CD8-positive, alpha-beta memory T cell (primary cell): Measurements from ENCODE around the gene UBE2Q2. TPM values are rescaled to one million over a fixed set of nuclear protein-coding genes. Genes with fewer than 3 reads are reported as not detected.

Experiments
- CTCF ChIA-PET: fragments of 350-600 bp; sonication (Branson Sonifier 250); formaldehyde crosslinking; loops from one replicate; lab custom pipeline; 2021; ENCODE audit warnings: antibody characterized with exemption; lab: Charles Lee
- POLR2A ChIA-PET: fragments of 350-600 bp; sonication (Branson Sonifier 250); formaldehyde crosslinking; loops from one replicate; lab custom pipeline; 2021; ENCODE audit warnings: antibody characterized with exemption; lab: Charles Lee
- DNase-seq, 5 donors: peaks; one replicate each; pipeline versions ENCODE4 v3.0.0 to v3.0.0-alpha.2; 2020 to 2022; ENCODE audit warnings: mixed read lengths in 1 of 5
- H3K27ac ChIP-seq: one replicate; pipeline ENCODE4 v1.7.0; 2013; ENCODE audit warnings: low read depth, mild to moderate bottlenecking, low read length, moderate library complexity
- H3K27me3 ChIP-seq: 2 replicates; pipeline ENCODE4 v1.7.0; 2013; ENCODE audit warnings: low read length, mild to moderate bottlenecking; ENCODE audit not compliant: insufficient read depth, poor library complexity, severe bottlenecking
- H3K36me3 ChIP-seq: 2 replicates; pipeline ENCODE4 v1.7.0; 2013; ENCODE audit warnings: mild to moderate bottlenecking, low read length, moderate library complexity; ENCODE audit not compliant: insufficient read depth
- H3K4me1 ChIP-seq: 2 replicates; pipeline ENCODE4 v1.7.0; 2013; ENCODE audit warnings: mild to moderate bottlenecking, low read length, moderate library complexity; ENCODE audit not compliant: insufficient read depth
- H3K4me3 ChIP-seq: 2 replicates; pipeline ENCODE4 v1.7.0; 2013; ENCODE audit warnings: mild to moderate bottlenecking, low read length
- H3K9me3 ChIP-seq: 2 replicates; pipeline ENCODE4 v1.7.0; 2013; ENCODE audit warnings: mild to moderate bottlenecking, low read length
- H3K27ac Mint-ChIP-seq, 8 donors: one replicate each; pipeline ENCODE4 v1.8.0; 2020 to 2021; ENCODE audit warnings: mixed read lengths in 8 of 8, mild to moderate bottlenecking in 6 of 8, inconsistent platforms in 3 of 8, moderate library complexity in 3 of 8
- H3K27me3 Mint-ChIP-seq, 2 donors: one replicate each; pipeline ENCODE4 v1.8.0; 2020 to 2021; ENCODE audit warnings: mixed read lengths in 2 of 2, mild to moderate bottlenecking in 1 of 2, moderate library complexity in 1 of 2
- H3K36me3 Mint-ChIP-seq, 3 donors: one replicate each; pipeline ENCODE4 v1.8.0; 2020 to 2021; ENCODE audit warnings: mixed read lengths in 3 of 3, inconsistent platforms in 1 of 3, mild to moderate bottlenecking in 1 of 3
- H3K4me1 Mint-ChIP-seq, 3 donors: one replicate each; pipeline ENCODE4 v1.8.0; 2020 to 2021; ENCODE audit warnings: mixed read lengths in 3 of 3, inconsistent platforms in 1 of 3, mild to moderate bottlenecking in 1 of 3
- H3K4me3 Mint-ChIP-seq, 7 donors: one replicate each; pipeline ENCODE4 v1.8.0; 2020 to 2021; ENCODE audit warnings: mixed read lengths in 7 of 7, mild to moderate bottlenecking in 6 of 7, moderate library complexity in 4 of 7, inconsistent platforms in 2 of 7
- H3K9me3 Mint-ChIP-seq, 5 donors: one replicate each; pipeline ENCODE4 v1.8.0; 2020 to 2022; ENCODE audit warnings: mixed read lengths in 5 of 5, mild to moderate bottlenecking in 3 of 5, moderate library complexity in 2 of 5, inconsistent platforms in 1 of 5
- polyA plus RNA-seq: library from polyadenylated mRNA; unstranded; fragments of 300-500 nt; fragmentation: Illumina TruSeq; gene quantifications from one replicate; pipeline ENCODE4 v1.2.3, GENCODE V29; 2021
- total RNA-seq, 2 experiments: library from RNA; stranded (reverse); gene quantifications; one replicate each; pipeline ENCODE4 v1.2.3, GENCODE V29; 2021

UBE2Q2 gene
- total and polyA plus RNA-seq, 3 experiments from 2014 or later = 17.5 to 38.3 (median 19.3) TPM

- Histone ChIP-seq H3K27me3 (no peaks in the 10 kb centered on the region), H3K36me3 (no peaks in the 10 kb centered on the region), H3K27ac (no peak overlapping the region), H3K4me3 (no peak overlapping the region), H3K9me3 (no peaks in the 10 kb centered on the region), H3K4me1 (peaks cover 7% of the 10 kb centered on the region)
- peaks cover 7 to 14% (median 11%) of the 10 kb centered on the region in 3 donors for H3K4me1 Mint-ChIP-seq
- CTCF ChIA-PET = no interaction called here
- H3K27me3 Mint-ChIP-seq = no peaks in the 10 kb centered on the region
- no peak overlapping the region for H3K27ac Mint-ChIP-seq
- peak overlapping the region in 4 of 7 donors; percentile 13 to 50 (median 17) for H3K4me3 Mint-ChIP-seq
- POLR2A ChIA-PET = no interaction called here
- no peaks in the 10 kb centered on the region for H3K36me3 Mint-ChIP-seq
- DNase-seq = no peak
- no peaks in the 10 kb centered on the region for H3K9me3 Mint-ChIP-seq
Measured at GRCh38 chr15:75817138-75817935, 25.9 kb upstream of the UBE2Q2 start.

- DNase-seq = no peak
- Histone ChIP-seq H3K9me3 (no peaks in the 10 kb centered on the region), H3K4me1 (peaks cover 7% of the 10 kb centered on the region), H3K27ac (no peak overlapping the region), H3K36me3 (no peaks in the 10 kb centered on the region), H3K4me3 (no peak overlapping the region), H3K27me3 (no peaks in the 10 kb centered on the region)
- no peaks in the 10 kb centered on the region for H3K36me3 Mint-ChIP-seq
- no peaks in the 10 kb centered on the region for H3K9me3 Mint-ChIP-seq
- no peak overlapping the region for H3K4me3 Mint-ChIP-seq
- CTCF ChIA-PET = interaction anchor here (1.1 to 2.8 kb wide), 2 partner anchors 10 kb away, joined by 3 to 7 read pairs; no protein-coding TSS in a partner anchor
- H3K27me3 Mint-ChIP-seq = peaks cover 0 to 3% of the 10 kb centered on the region in 2 donors
- H3K27ac Mint-ChIP-seq = no peak overlapping the region
- peaks cover 7 to 14% (median 11%) of the 10 kb centered on the region in 3 donors for H3K4me1 Mint-ChIP-seq
- POLR2A ChIA-PET = no interaction called here
Measured at GRCh38 chr15:75820206-75820605, 23.0 kb upstream of the UBE2Q2 start.

GRCh38 chr15:75821786-75822345, 21.4 kb upstream of the UBE2Q2 start:
- Histone ChIP-seq H3K27ac (no peak overlapping the region), H3K9me3 (no peaks in the 10 kb centered on the region), H3K36me3 (no peaks in the 10 kb centered on the region), H3K4me3 (no peak overlapping the region), H3K27me3 (no peaks in the 10 kb centered on the region), H3K4me1 (peaks cover 5% of the 10 kb centered on the region)
- DNase-seq = no peak
- H3K4me1 Mint-ChIP-seq = peaks cover 5 to 7% (median 7%) of the 10 kb centered on the region in 3 donors
- peaks cover 1 to 8% of the 10 kb centered on the region in 2 donors for H3K27me3 Mint-ChIP-seq
- POLR2A ChIA-PET = no interaction called here
- H3K9me3 Mint-ChIP-seq = no peaks in the 10 kb centered on the region
- H3K36me3 Mint-ChIP-seq = no peaks in the 10 kb centered on the region
- CTCF ChIA-PET = interaction anchor here (2.8 kb wide), 1 partner anchor 12 kb away, joined by 7 read pairs; no protein-coding TSS in a partner anchor
- no peak overlapping the region for H3K4me3 Mint-ChIP-seq
- peak overlapping the region in 1 of 8 donors; percentile 54 for H3K27ac Mint-ChIP-seq

- DNase-seq = no peak
- Mint-ChIP-seq H3K36me3 (no peaks in the 10 kb centered on the region), H3K27me3 (peaks cover 1 to 9% of the 10 kb centered on the region in 2 donors), H3K4me1 (no peaks in the 10 kb centered on the region), H3K9me3 (no peaks in the 10 kb centered on the region), H3K27ac (peak overlapping the region in 1 of 8 donors; percentile 59), H3K4me3 (no peak overlapping the region)
- no peaks in the 10 kb centered on the region for H3K36me3 ChIP-seq
- CTCF ChIA-PET = interaction anchor here (1.5 kb wide), 1 partner anchor 94 kb away, joined by 5 read pairs; no protein-coding TSS in a partner anchor
- no peaks in the 10 kb centered on the region for H3K27me3 ChIP-seq
- H3K4me3 ChIP-seq = no peak overlapping the region
- H3K4me1 ChIP-seq = no peaks in the 10 kb centered on the region
- H3K27ac ChIP-seq = no peak overlapping the region
- POLR2A ChIA-PET = no interaction called here
- H3K9me3 ChIP-seq = no peaks in the 10 kb centered on the region
Measured at GRCh38 chr15:75822685-75823278, 20.5 kb upstream of the UBE2Q2 start.

GRCh38 chr15:75823860-75824613, 19.2 kb upstream of the UBE2Q2 start:
- Mint-ChIP-seq H3K9me3 (no peaks in the 10 kb centered on the region), H3K4me1 (no peaks in the 10 kb centered on the region), H3K36me3 (no peaks in the 10 kb centered on the region), H3K27me3 (peaks cover 1 to 9% of the 10 kb centered on the region in 2 donors), H3K4me3 (no peak overlapping the region), H3K27ac (no peak overlapping the region)
- no peaks in the 10 kb centered on the region for H3K4me1 ChIP-seq
- H3K27ac ChIP-seq = no peak overlapping the region
- CTCF ChIA-PET = interaction anchor here (1.5 kb wide), 1 partner anchor 96 kb away, joined by 5 read pairs; no protein-coding TSS in a partner anchor
- no peaks in the 10 kb centered on the region for H3K36me3 ChIP-seq
- H3K9me3 ChIP-seq = no peaks in the 10 kb centered on the region
- H3K4me3 ChIP-seq = no peak overlapping the region
- DNase-seq = no peak
- POLR2A ChIA-PET = no interaction called here
- H3K27me3 ChIP-seq = no peaks in the 10 kb centered on the region

GRCh38 chr15:75827691-75828090, 15.6 kb upstream of the UBE2Q2 start:
- Mint-ChIP-seq H3K36me3 (peaks cover 0 to 2% (median 0%) of the 10 kb centered on the region in 3 donors), H3K9me3 (no peaks in the 10 kb centered on the region), H3K27me3 (peaks cover 1 to 9% of the 10 kb centered on the region in 2 donors), H3K4me1 (no peaks in the 10 kb centered on the region), H3K27ac (no peak overlapping the region), H3K4me3 (no peak overlapping the region)
- ChIA-PET POLR2A (no interaction called here), CTCF (interaction anchor here (1.3 kb wide), 1 partner anchor 14 kb away, joined by 5 read pairs; no protein-coding TSS in a partner anchor)
- no peaks in the 10 kb centered on the region for H3K9me3 ChIP-seq
- H3K27ac ChIP-seq = no peak overlapping the region
- H3K4me1 ChIP-seq = no peaks in the 10 kb centered on the region
- no peak for DNase-seq
- no peaks in the 10 kb centered on the region for H3K36me3 ChIP-seq
- H3K27me3 ChIP-seq = no peaks in the 10 kb centered on the region
- no peak overlapping the region for H3K4me3 ChIP-seq

- Histone ChIP-seq H3K4me1 (no peaks in the 10 kb centered on the region), H3K27me3 (no peaks in the 10 kb centered on the region), H3K4me3 (no peak overlapping the region), H3K9me3 (no peaks in the 10 kb centered on the region), H3K36me3 (no peaks in the 10 kb centered on the region), H3K27ac (no peak overlapping the region)
- Mint-ChIP-seq H3K9me3 (no peaks in the 10 kb centered on the region), H3K27ac (no peak overlapping the region), H3K4me1 (no peaks in the 10 kb centered on the region), H3K4me3 (no peak overlapping the region), H3K36me3 (peaks cover 0 to 2% (median 0%) of the 10 kb centered on the region in 3 donors), H3K27me3 (peaks cover 1 to 9% of the 10 kb centered on the region in 2 donors)
- no peak for DNase-seq
- ChIA-PET CTCF (interaction anchor here (1.6 kb wide), 1 partner anchor 18 kb away, joined by 4 read pairs; no protein-coding TSS in a partner anchor), POLR2A (no interaction called here)
Measured at GRCh38 chr15:75828429-75828828, 14.8 kb upstream of the UBE2Q2 start.
